WTC11 (cell line): ENCODE results near the gene CEBPG. TPM values are rescaled to one million over a fixed set of nuclear protein-coding genes. Genes with fewer than 3 reads are reported as not detected.

Experiments
- ATAC-seq: fragments of 200-7000 bp; cut with Tn5 transposase; 2 replicates; pipeline ENCODE4 v1.10.0; 2021; ENCODE audit warnings: mild to moderate bottlenecking, moderate library complexity
- CTCF ChIA-PET: fragments of 300-600 bp; sonication (Branson Sonifier 250); formaldehyde crosslinking; loops from one replicate; lab custom pipeline; 2021; ENCODE audit warnings: antibody characterized with exemption; lab: Charles Lee
- POLR2A ChIA-PET: fragments of 350-600 bp; sonication (Branson Sonifier 250); formaldehyde crosslinking; loops from one replicate; lab custom pipeline; 2021; ENCODE audit warnings: antibody characterized with exemption; lab: Charles Lee
- DNase-seq: peaks from one replicate; pipeline ENCODE4 v3.0.0; 2021; ENCODE audit warnings: low spot score
- H3K27ac Mint-ChIP-seq: 2 replicates; pipeline ENCODE4 v1.8.0; 2021; ENCODE audit warnings: mixed read lengths
- H3K27me3 Mint-ChIP-seq: 2 replicates; pipeline ENCODE4 v1.8.0; 2021; ENCODE audit warnings: low read depth, mild to moderate bottlenecking, moderate library complexity, mixed read lengths
- H3K36me3 Mint-ChIP-seq: 2 replicates; pipeline ENCODE4 v1.8.0; 2021; ENCODE audit warnings: mixed read lengths
- H3K4me1 Mint-ChIP-seq: 2 replicates; pipeline ENCODE4 v1.8.0; 2022; ENCODE audit warnings: mixed read lengths
- H3K4me3 Mint-ChIP-seq: 2 replicates; pipeline ENCODE4 v1.8.0; 2021; ENCODE audit warnings: mild to moderate bottlenecking, moderate library complexity, mixed read lengths
- H3K9me3 Mint-ChIP-seq: 2 replicates; pipeline ENCODE4 v1.8.0; 2021; ENCODE audit warnings: mixed read lengths
- AFF4 ChIP-seq: sonication (generic); formaldehyde crosslinking; IDR thresholded peaks from 2 replicates; pipeline ENCODE4 v1.8.1; 2023; ENCODE audit warnings: mild to moderate bottlenecking, missing genetic modification reagents, borderline replicate concordance
- ATF1 ChIP-seq: sonication (generic); formaldehyde crosslinking; IDR thresholded peaks from 2 replicates; pipeline ENCODE4 v1.8.1; 2023; ENCODE audit warnings: mild to moderate bottlenecking, moderate library complexity, missing genetic modification reagents
- CREB1 ChIP-seq: sonication (generic); formaldehyde crosslinking; IDR thresholded peaks from 2 replicates; pipeline ENCODE4 v1.8.0; 2023; ENCODE audit warnings: mild to moderate bottlenecking, missing genetic modification reagents
- ESRRA ChIP-seq: sonication (generic); formaldehyde crosslinking; IDR thresholded peaks from 2 replicates; pipeline ENCODE4 v1.8.1; 2022; ENCODE audit warnings: mild to moderate bottlenecking, missing genetic modification reagents, borderline replicate concordance
- ETV6 ChIP-seq: sonication (generic); formaldehyde crosslinking; IDR thresholded peaks from 2 replicates; pipeline ENCODE4 v1.8.1; 2022; ENCODE audit warnings: mild to moderate bottlenecking, missing genetic modification reagents
- FOXP1 ChIP-seq: sonication (generic); formaldehyde crosslinking; IDR thresholded peaks from 2 replicates; pipeline ENCODE4 v1.8.0; 2022; ENCODE audit warnings: missing genetic modification reagents, mild to moderate bottlenecking, moderate library complexity, borderline replicate concordance
- JAZF1 ChIP-seq: fragments of 250-450 bp; sonication (Bioruptor Pico); IDR thresholded peaks from 2 replicates; pipeline ENCODE4 v1.9.0; 2021; ENCODE audit warnings: moderate library complexity, mild to moderate bottlenecking, inconsistent platforms
- NFATC4 ChIP-seq: fragments of 250-450 bp; sonication (Bioruptor Pico); IDR thresholded peaks from 2 replicates; pipeline ENCODE4 v1.9.0; 2021; ENCODE audit warnings: mild to moderate bottlenecking
- OVOL2 ChIP-seq: fragments of 250-450 bp; sonication (Bioruptor Pico); IDR thresholded peaks from 2 replicates; pipeline ENCODE4 v1.9.0; 2021; ENCODE audit warnings: mild to moderate bottlenecking, borderline replicate concordance
- PRRX2 ChIP-seq: fragments of 250-450 bp; sonication (Bioruptor Pico); IDR thresholded peaks from 2 replicates; pipeline ENCODE4 v1.8.0; 2021; ENCODE audit warnings: mild to moderate bottlenecking
- SMAD4 ChIP-seq: sonication (generic); formaldehyde crosslinking; IDR thresholded peaks from 2 replicates; pipeline ENCODE4 v1.8.0; 2022; ENCODE audit warnings: mild to moderate bottlenecking, missing genetic modification reagents
- TEAD1 ChIP-seq: sonication (generic); formaldehyde crosslinking; IDR thresholded peaks from 2 replicates; pipeline ENCODE4 v1.8.0; 2022; ENCODE audit warnings: mild to moderate bottlenecking, missing genetic modification reagents
- ZBTB21 ChIP-seq: sonication (generic); formaldehyde crosslinking; IDR thresholded peaks from 2 replicates; pipeline ENCODE4 v1.8.1; 2023; ENCODE audit warnings: mild to moderate bottlenecking, missing genetic modification reagents, borderline replicate concordance
- ZNF423 ChIP-seq: fragments of 250-450 bp; sonication (Bioruptor Pico); IDR thresholded peaks from 2 replicates; pipeline ENCODE4 v2.1.2; 2022; ENCODE audit warnings: mild to moderate bottlenecking, moderate library complexity
- ZNF671 ChIP-seq: fragments of 250-450 bp; sonication (Bioruptor Pico); IDR thresholded peaks from 2 replicates; pipeline ENCODE4 v1.8.0; 2021; ENCODE audit warnings: mild to moderate bottlenecking
- total RNA-seq: library from RNA; stranded (reverse); gene quantifications from 3 replicates; pipeline ENCODE4 v1.2.3, GENCODE V29; 2021
- TF ChIP-seq, protein P1 (sequence below): sonication (generic); formaldehyde crosslinking; IDR thresholded peaks from 2 replicates; pipeline ENCODE4 v1.8.0; 2022; ENCODE audit warnings: missing genetic modification reagents
- TF ChIP-seq, protein P2 (sequence below): sonication (generic); formaldehyde crosslinking; conservative IDR thresholded peaks from 2 replicates; pipeline ENCODE4 v1.8.1; 2023; ENCODE audit warnings: mild to moderate bottlenecking, low read depth, missing genetic modification reagents, moderate library complexity
- TF ChIP-seq, protein P3 (sequence below): fragments of 200-600 bp; IDR thresholded peaks from 2 replicates; pipeline ENCODE4 v1.8.0; 2022; ENCODE audit warnings: antibody characterized with exemption
- TF ChIP-seq, protein P4 (sequence below): sonication (generic); formaldehyde crosslinking; IDR thresholded peaks from 2 replicates; pipeline ENCODE4 v1.8.0; 2023; ENCODE audit warnings: mild to moderate bottlenecking, missing genetic modification reagents

CEBPG gene
- total RNA-seq, 1 experiment from 2014 or later = 33.1 TPM

- no peak for TF ChIP-seq FOXP1 (CRISPR knock-in tag)
- TF ChIP-seq, protein P1, sequence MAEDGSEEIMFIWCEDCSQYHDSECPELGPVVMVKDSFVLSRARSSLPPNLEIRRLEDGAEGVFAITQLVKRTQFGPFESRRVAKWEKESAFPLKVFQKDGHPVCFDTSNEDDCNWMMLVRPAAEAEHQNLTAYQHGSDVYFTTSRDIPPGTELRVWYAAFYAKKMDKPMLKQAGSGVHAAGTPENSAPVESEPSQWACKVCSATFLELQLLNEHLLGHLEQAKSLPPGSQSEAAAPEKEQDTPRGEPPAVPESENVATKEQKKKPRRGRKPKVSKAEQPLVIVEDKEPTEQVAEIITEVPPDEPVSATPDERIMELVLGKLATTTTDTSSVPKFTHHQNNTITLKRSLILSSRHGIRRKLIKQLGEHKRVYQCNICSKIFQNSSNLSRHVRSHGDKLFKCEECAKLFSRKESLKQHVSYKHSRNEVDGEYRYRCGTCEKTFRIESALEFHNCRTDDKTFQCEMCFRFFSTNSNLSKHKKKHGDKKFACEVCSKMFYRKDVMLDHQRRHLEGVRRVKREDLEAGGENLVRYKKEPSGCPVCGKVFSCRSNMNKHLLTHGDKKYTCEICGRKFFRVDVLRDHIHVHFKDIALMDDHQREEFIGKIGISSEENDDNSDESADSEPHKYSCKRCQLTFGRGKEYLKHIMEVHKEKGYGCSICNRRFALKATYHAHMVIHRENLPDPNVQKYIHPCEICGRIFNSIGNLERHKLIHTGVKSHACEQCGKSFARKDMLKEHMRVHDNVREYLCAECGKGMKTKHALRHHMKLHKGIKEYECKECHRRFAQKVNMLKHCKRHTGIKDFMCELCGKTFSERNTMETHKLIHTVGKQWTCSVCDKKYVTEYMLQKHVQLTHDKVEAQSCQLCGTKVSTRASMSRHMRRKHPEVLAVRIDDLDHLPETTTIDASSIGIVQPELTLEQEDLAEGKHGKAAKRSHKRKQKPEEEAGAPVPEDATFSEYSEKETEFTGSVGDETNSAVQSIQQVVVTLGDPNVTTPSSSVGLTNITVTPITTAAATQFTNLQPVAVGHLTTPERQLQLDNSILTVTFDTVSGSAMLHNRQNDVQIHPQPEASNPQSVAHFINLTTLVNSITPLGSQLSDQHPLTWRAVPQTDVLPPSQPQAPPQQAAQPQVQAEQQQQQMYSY = no peak
- TF ChIP-seq AFF4 = no peak
- TF ChIP-seq JAZF1 (CRISPR knock-in tag) = no peak
- TF ChIP-seq, all 79 proteins: peak for 0
Observed at GRCh38 chr19:33421368-33421767, 47.9 kb downstream of the CEBPG start (continued).

DNA sequence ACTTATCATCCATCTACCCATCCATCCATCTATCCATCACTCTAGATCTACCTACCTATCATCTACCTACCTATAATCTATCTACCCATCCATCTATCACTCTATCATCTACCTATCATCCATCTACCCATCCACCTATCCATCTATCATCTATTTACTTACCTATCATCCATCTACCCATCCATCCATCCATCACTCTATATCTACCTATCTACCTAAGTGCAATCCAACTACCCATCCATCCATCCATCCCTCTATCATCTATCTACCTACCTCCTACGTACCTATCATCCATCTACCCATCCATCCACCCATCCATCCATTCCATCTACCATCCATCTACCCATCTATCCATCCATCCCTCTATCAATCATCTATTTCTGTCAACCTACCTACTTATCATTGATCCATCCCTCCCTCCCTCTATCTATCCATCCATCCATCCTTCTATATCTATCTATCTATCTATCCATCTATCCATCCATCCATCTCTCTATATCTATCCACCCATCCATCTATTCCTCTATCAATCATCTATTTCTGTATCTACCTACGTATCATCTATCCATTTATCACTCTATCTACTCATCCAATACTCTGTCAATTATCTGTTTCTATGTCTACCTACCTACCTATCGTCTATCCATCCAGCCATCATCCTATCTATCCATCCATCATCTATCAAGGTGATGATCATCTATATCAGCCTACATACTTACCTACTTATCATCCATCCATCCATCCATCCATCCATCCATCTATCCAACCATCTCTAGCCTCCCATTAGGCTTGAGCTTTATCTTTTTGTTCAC is 49.1 kb downstream of the CEBPG start:
- POLR2A ChIA-PET = no interaction called here
- no peak for ATAC-seq
- H3K36me3 Mint-ChIP-seq = no peaks in the 10 kb centered on the region
- H3K27me3 Mint-ChIP-seq = no peaks in the 10 kb centered on the region
- CTCF ChIA-PET = no interaction called here
- H3K27ac Mint-ChIP-seq = no peak overlapping the region
- H3K9me3 Mint-ChIP-seq = no peaks in the 10 kb centered on the region
- DNase-seq = no peak
- no peak overlapping the region for H3K4me3 Mint-ChIP-seq
- peaks cover 4% of the 10 kb centered on the region; the same call in 1 of the 2 replicates for H3K4me1 Mint-ChIP-seq
- TF ChIP-seq, protein P2, sequence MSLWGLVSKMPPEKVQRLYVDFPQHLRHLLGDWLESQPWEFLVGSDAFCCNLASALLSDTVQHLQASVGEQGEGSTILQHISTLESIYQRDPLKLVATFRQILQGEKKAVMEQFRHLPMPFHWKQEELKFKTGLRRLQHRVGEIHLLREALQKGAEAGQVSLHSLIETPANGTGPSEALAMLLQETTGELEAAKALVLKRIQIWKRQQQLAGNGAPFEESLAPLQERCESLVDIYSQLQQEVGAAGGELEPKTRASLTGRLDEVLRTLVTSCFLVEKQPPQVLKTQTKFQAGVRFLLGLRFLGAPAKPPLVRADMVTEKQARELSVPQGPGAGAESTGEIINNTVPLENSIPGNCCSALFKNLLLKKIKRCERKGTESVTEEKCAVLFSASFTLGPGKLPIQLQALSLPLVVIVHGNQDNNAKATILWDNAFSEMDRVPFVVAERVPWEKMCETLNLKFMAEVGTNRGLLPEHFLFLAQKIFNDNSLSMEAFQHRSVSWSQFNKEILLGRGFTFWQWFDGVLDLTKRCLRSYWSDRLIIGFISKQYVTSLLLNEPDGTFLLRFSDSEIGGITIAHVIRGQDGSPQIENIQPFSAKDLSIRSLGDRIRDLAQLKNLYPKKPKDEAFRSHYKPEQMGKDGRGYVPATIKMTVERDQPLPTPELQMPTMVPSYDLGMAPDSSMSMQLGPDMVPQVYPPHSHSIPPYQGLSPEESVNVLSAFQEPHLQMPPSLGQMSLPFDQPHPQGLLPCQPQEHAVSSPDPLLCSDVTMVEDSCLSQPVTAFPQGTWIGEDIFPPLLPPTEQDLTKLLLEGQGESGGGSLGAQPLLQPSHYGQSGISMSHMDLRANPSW = no peak
- TF ChIP-seq ZNF671 = no peak
- TF ChIP-seq ATF1 (CRISPR knock-in tag) = no peak
- TF ChIP-seq OVOL2 (CRISPR knock-in tag) = no peak
- TF ChIP-seq, protein P3, sequence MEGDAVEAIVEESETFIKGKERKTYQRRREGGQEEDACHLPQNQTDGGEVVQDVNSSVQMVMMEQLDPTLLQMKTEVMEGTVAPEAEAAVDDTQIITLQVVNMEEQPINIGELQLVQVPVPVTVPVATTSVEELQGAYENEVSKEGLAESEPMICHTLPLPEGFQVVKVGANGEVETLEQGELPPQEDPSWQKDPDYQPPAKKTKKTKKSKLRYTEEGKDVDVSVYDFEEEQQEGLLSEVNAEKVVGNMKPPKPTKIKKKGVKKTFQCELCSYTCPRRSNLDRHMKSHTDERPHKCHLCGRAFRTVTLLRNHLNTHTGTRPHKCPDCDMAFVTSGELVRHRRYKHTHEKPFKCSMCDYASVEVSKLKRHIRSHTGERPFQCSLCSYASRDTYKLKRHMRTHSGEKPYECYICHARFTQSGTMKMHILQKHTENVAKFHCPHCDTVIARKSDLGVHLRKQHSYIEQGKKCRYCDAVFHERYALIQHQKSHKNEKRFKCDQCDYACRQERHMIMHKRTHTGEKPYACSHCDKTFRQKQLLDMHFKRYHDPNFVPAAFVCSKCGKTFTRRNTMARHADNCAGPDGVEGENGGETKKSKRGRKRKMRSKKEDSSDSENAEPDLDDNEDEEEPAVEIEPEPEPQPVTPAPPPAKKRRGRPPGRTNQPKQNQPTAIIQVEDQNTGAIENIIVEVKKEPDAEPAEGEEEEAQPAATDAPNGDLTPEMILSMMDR = no peak
- TF ChIP-seq, protein P4, sequence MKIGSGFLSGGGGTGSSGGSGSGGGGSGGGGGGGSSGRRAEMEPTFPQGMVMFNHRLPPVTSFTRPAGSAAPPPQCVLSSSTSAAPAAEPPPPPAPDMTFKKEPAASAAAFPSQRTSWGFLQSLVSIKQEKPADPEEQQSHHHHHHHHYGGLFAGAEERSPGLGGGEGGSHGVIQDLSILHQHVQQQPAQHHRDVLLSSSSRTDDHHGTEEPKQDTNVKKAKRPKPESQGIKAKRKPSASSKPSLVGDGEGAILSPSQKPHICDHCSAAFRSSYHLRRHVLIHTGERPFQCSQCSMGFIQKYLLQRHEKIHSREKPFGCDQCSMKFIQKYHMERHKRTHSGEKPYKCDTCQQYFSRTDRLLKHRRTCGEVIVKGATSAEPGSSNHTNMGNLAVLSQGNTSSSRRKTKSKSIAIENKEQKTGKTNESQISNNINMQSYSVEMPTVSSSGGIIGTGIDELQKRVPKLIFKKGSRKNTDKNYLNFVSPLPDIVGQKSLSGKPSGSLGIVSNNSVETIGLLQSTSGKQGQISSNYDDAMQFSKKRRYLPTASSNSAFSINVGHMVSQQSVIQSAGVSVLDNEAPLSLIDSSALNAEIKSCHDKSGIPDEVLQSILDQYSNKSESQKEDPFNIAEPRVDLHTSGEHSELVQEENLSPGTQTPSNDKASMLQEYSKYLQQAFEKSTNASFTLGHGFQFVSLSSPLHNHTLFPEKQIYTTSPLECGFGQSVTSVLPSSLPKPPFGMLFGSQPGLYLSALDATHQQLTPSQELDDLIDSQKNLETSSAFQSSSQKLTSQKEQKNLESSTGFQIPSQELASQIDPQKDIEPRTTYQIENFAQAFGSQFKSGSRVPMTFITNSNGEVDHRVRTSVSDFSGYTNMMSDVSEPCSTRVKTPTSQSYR (CRISPR knock-in tag) = no peak
- no peak for TF ChIP-seq CREB1
- no peak for TF ChIP-seq PRRX2 (CRISPR knock-in tag)
- no peak for TF ChIP-seq ETV6 (CRISPR knock-in tag)
- TF ChIP-seq NFATC4 (CRISPR knock-in tag) = no peak
- TF ChIP-seq ZNF423 = no peak
- TF ChIP-seq SMAD4 (CRISPR knock-in tag) = no peak
- no peak for TF ChIP-seq TEAD1
- TF ChIP-seq ZBTB21 (CRISPR knock-in tag) = no peak
- TF ChIP-seq ESRRA (CRISPR knock-in tag) = no peak
